ENCODE results near the gene COBL.
A peak's percentile ranks its signal among the peaks of the same experiment; 100 is the strongest.

COBL gene

DNA sequence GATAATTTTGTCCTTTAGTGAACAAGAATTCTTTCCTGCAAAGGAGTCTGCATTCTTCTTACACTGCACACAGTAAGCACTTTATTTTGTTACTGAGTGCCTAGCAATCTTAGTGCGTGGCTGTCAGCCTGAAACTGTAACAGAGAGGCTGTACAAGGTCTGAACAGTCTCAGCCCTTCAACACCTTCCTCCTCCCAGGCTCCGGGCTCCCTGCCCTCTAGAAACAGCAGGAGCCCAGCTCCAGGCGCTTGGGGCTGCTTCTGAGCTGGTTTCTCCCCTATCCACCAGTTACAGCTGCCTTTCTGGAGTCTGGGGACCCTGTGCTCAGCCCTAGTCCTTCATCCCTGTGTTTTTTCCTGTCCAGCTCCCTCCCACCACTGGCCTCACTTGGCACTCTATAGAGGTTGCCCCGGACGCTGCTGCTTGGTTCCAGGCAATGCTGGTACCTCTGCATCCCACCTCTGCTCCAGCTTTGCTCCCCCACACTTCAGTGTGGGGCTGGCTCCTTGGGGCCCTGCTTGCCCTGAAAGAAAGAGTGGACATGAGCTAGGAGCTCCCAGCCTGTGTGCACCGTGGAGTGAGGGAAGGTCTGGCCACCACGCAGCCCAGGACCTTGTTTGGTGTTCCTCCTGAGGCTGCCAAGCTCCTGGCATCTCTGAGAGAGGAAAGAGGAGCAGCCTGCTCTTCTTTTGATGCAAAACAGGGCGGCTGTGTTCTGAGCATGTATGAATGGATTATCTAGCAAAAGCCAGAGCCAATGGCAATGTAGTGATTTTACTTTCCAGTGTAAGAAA is 282.7 kb downstream of the COBL start:
- TF ChIP-seq, protein P1, sequence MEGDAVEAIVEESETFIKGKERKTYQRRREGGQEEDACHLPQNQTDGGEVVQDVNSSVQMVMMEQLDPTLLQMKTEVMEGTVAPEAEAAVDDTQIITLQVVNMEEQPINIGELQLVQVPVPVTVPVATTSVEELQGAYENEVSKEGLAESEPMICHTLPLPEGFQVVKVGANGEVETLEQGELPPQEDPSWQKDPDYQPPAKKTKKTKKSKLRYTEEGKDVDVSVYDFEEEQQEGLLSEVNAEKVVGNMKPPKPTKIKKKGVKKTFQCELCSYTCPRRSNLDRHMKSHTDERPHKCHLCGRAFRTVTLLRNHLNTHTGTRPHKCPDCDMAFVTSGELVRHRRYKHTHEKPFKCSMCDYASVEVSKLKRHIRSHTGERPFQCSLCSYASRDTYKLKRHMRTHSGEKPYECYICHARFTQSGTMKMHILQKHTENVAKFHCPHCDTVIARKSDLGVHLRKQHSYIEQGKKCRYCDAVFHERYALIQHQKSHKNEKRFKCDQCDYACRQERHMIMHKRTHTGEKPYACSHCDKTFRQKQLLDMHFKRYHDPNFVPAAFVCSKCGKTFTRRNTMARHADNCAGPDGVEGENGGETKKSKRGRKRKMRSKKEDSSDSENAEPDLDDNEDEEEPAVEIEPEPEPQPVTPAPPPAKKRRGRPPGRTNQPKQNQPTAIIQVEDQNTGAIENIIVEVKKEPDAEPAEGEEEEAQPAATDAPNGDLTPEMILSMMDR (conservative IDR thresholded peaks at IDR 0.05; ENCODE audit: low read length), result no peak
- H3K4me3 ChIP-seq (ENCODE audit: low read length), result no peak overlapping the region
- DNase-seq (ENCODE audit: low read depth), result no peak

DNA sequence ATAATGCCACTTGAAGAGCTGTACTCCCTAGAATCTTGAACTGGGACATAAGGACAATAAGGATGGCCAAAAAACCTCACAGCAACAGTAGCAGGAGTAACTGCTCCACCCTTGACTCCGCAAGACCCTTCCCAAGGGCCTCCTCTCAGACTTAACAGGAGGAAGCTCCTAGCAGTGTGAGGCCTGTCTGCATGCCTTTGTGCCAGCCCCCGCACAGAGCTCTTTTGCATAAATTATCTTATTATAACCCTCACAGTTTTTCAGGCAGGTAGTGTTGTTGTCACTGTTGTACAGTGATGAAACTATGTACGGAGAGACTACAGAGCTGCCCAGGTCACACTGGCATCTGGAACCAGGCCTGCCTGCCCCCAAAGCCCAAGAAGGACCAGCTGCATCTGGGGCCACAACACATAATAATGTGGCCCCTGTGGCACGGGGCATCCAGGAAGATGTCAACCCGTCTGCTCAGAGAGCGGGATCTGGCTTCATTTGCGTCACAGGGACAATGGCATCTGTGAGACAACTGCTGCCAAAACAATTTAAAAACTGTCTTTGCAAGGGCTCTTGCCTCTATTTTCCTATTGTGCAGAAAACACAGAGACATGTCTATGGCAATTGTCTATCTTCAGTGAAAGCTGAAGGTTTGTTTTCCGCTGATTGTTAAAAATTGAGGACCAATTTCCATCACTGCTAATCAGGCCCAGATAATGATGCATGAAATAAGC is 284.7 kb downstream of the COBL start:
- DNase-seq (ENCODE audit: low read depth), result no peak
- H3K4me3 ChIP-seq (ENCODE audit: low read length), result no peak overlapping the region
- TF ChIP-seq, protein P1 (conservative IDR thresholded peaks at IDR 0.05; ENCODE audit: low read length), result no peak

DNA sequence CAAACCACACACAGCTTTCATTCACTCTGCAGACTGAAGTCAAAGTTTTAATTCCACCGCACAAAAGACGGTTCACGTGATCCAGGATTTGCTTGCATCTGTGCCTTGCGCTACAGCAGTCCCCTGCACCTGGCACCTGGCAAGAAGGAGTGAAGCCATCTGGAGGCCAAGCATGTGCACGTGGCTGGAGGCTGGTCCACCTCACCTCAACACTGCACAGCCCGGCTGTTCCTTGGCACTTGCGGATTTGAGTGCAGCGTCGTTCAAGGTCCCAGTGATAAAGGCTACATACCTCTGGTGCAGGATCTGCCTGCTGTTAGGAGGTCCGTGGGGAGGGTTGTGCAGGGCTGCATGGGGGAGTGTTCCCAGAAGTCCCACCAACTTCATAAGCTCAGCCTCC is 285.4 kb downstream of the COBL start:
- no peak overlapping the region for H3K4me3 ChIP-seq (ENCODE audit: low read length)
- TF ChIP-seq, protein P1 (conservative IDR thresholded peaks at IDR 0.05; ENCODE audit: low read length), result no peak
- no peak for DNase-seq (ENCODE audit: low read depth)

DNA sequence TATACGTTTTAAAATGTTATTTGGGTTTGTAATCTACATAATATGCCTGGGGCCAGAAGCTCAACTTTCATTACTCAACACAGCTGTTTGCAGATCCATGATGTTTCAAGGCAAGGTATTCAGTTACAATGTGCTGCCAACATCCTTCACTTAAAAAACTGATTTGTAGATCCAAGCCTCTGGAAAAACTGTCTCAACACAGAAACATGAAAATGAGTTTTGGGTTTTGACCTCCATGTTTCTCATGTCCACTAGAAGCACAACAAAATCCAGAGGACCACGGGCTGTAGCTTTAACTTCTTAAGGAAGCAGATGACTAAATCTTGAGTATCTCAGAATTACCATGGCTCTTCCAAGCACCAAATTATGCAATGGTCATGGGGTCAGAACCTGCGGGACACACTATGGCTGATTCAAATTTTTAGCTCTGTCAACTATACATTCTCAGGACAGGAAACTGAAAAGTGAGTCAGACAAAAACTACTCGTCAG is 286.9 kb downstream of the COBL start:
- H3K4me3 ChIP-seq (ENCODE audit: low read length), result no peak overlapping the region
- peak; percentile 89 for DNase-seq (ENCODE audit: low read depth)
- TF ChIP-seq, protein P1 (conservative IDR thresholded peaks at IDR 0.05; ENCODE audit: low read length), result no peak

DNA sequence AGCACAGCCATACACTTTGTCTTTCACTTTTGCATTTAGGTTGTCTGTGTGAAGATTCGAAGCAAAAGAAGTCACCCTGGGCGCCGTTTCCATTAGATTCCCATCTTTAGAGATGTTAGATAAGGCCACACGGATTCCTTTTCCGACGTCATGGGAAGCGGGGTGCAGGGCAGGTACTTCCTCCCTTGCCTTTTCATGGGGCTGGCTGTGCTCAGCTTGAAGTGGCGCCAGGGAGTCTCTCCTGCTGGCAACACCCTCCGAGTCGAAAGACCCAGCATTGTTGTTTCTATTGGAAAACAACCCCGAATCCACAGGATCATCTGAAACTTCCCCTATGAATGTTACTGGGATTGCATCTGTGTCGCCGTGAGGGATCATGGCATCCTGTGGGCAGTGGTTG is 287.5 kb downstream of the COBL start:
- no peak overlapping the region for H3K4me3 ChIP-seq (ENCODE audit: low read length)
- no peak for DNase-seq (ENCODE audit: low read depth)
- TF ChIP-seq, protein P1 (conservative IDR thresholded peaks at IDR 0.05; ENCODE audit: low read length), result no peak

DNA sequence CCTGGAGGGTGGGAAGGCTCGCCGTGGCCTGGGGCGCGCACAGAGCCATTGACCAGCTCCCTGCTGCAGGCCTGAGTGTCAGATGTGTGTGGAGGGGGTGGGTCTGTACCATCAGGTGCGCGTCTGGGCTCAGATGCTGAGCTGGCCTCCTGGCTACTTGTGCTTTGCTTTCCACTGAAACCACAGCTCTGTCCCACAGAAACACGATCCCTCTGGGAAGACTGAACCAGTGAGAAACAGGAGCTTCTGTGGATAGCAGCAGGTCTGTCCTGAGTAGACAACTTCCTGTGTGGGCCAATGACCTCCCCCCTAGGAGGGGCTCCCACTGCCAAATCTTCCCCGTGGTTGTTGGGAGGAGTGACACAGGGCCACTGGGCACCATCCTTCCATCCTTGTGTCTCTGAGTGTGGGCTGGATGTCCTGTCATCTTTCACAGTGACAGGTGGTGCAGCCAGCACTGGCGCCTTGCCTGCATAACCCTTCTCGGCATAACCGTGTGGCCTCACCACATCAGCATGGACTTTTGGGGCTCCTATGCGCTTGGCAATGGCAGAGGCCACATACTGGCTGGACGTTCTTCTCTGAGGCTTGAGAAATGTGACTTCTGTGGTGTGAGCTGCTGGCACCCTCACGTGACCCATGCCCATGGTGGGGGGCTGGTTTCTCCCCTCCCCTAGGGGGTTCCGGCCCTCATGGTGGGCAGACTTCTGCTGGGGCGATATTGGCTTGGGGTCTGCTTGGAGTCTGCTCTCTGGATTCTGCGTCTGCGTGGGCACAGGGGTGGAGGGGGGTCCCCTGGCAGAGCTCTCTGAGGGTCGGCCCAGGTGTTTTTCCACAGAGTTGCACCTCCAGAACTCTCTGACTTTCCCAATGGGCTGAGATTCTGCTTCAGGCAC is 288.4 kb downstream of the COBL start:
- no peak overlapping the region for H3K4me3 ChIP-seq (ENCODE audit: low read length)
- no peak for DNase-seq (ENCODE audit: low read depth)
- TF ChIP-seq, protein P1 (conservative IDR thresholded peaks at IDR 0.05; ENCODE audit: low read length), result no peak
